Osteocyte (in vitro differentiated cells): ENCODE data around the gene GALNS. TPM values are rescaled to one million over a fixed set of nuclear protein-coding genes. Genes with fewer than 3 reads are reported as not detected.

Experiments used
- DNase-seq: peaks from one replicate; pipeline ENCODE4 v3.0.0; 2021; ENCODE audit warnings: mixed read lengths; ENCODE audit not compliant: unreplicated experiment; ENCODE audit errors: extremely low spot score
- H3K27ac Mint-ChIP-seq: one replicate; pipeline ENCODE4 v1.8.0; 2021; ENCODE audit warnings: mild to moderate bottlenecking, mixed read lengths; ENCODE audit not compliant: unreplicated experiment
- H3K27me3 Mint-ChIP-seq: one replicate; pipeline ENCODE4 v1.8.0; 2021; ENCODE audit warnings: mixed read lengths; ENCODE audit not compliant: unreplicated experiment
- H3K36me3 Mint-ChIP-seq: one replicate; pipeline ENCODE4 v1.8.0; 2021; ENCODE audit warnings: mixed read lengths; ENCODE audit not compliant: unreplicated experiment
- H3K4me1 Mint-ChIP-seq: one replicate; pipeline ENCODE4 v1.8.0; 2021; ENCODE audit warnings: mixed read lengths; ENCODE audit not compliant: unreplicated experiment
- H3K4me3 Mint-ChIP-seq: one replicate; pipeline ENCODE4 v1.8.0; 2021; ENCODE audit warnings: mild to moderate bottlenecking, moderate library complexity, mixed read lengths; ENCODE audit not compliant: unreplicated experiment
- H3K9me3 Mint-ChIP-seq: one replicate; pipeline ENCODE4 v1.8.0; 2021; ENCODE audit warnings: mixed read lengths; ENCODE audit not compliant: unreplicated experiment
- CTCF ChIP-seq: fragments of 200-600 bp; sonication (generic); IDR thresholded peaks from 2 replicates; pipeline ENCODE4 v1.5.0; 2021; ENCODE audit warnings: antibody characterized with exemption, mild to moderate bottlenecking, moderate library complexity
- total RNA-seq: library from RNA; stranded (reverse); gene quantifications from 2 replicates; pipeline ENCODE4 v1.2.1, GENCODE V29; 2021

The GALNS gene
- total RNA-seq, 1 donor from 2014 or later: 47.0 TPM

DNA sequence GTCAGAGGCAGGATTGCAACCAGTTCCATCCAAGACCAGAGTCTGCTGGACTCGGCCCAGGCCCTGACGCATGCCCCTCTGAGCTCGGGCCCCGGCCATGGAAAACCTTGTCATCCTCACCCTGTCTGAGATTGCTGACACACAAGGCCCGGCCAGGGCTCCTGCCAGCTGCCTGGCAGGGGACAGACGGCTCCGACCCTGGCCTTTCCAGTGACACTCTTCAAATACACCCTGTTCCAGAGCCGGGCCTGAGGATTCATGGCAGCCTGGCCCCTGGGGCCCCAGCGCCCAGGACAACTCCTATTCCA, 12.9 kb upstream of the GALNS start:
- no peak overlapping the region for H3K27ac Mint-ChIP-seq
- no peak for DNase-seq
- H3K9me3 Mint-ChIP-seq: no peaks in the 10 kb centered on the region
- H3K4me3 Mint-ChIP-seq: no peak overlapping the region
- no peak for TF ChIP-seq CTCF
- H3K4me1 Mint-ChIP-seq: no peaks in the 10 kb centered on the region
- peaks cover 12% of the 10 kb centered on the region for H3K27me3 Mint-ChIP-seq
- no peaks in the 10 kb centered on the region for H3K36me3 Mint-ChIP-seq

DNA sequence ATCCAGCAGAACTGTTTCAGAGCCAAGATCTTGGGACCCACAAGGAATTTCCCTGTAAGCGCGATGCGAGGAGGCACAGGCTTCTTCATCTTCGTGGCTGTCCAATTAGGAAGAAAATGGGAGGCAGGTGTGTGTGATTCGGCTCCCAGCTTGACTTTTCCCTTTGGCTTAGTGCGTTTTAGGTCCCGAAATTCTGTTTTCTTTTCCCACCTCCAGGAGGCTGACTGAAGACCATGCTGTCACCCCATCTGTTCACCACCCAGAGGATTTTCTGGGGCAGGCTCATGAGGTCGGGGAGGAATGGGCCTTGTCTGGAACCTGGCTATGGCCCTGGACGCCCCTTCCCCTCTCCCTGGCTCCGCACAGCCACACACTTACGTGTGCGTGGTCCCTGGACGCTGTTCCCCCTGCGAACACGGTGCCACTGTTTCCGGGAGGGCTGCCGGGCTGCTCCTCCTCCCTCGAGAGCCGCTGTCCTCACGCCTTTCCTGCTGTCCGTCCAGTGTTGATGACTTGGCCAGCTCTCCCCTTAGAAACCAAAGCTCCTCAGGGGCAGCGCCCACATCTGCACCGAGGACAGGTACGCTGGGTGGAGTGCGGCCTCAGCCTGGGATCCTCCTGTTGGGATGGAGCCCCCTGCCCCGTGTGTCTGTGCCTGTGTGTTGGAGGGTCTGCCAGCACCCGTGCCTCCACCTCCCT, 12.4 kb upstream of the GALNS start:
- no peak for DNase-seq
- no peak for TF ChIP-seq CTCF
- no peaks in the 10 kb centered on the region for H3K9me3 Mint-ChIP-seq
- no peaks in the 10 kb centered on the region for H3K4me1 Mint-ChIP-seq
- H3K4me3 Mint-ChIP-seq: no peak overlapping the region
- H3K36me3 Mint-ChIP-seq: no peaks in the 10 kb centered on the region
- no peak overlapping the region for H3K27ac Mint-ChIP-seq
- peaks cover 12% of the 10 kb centered on the region for H3K27me3 Mint-ChIP-seq

DNA sequence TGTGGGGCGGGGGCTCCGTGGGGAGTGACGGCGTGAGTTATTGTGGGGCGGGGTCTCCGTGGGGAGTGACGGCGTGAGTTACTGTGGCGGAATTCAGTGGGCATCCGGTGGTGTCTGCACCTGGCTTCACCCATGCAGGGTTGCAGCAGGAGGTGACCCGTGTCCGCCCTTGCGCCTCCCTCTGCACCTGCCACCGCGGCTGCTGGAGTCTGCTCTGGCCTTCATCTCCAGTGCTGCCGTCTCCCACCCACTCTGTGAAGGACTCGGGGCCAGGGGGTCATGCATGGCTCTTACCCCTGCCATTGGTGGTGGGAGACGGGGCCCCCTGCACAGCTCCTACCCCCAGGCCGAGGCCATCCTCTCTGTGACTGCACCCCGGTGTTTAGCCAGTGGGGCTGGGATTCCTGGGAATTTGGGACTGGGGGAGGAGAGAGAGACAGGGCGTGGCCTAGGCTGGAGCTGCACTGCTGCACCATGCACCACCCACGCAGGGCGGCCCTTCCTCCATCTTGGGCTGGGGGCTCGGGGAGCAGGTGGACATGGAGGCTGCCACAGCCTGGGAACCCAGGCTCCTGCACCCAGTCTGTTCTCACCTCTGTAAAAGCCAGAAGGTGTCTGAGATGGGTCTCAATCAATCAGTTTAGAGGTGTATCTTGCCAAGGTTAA, 11.0 kb upstream of the GALNS start:
- H3K4me3 Mint-ChIP-seq: no peak overlapping the region
- DNase-seq: no peak
- H3K27me3 Mint-ChIP-seq: peaks cover 12% of the 10 kb centered on the region
- H3K27ac Mint-ChIP-seq: no peak overlapping the region
- no peaks in the 10 kb centered on the region for H3K4me1 Mint-ChIP-seq
- H3K9me3 Mint-ChIP-seq: no peaks in the 10 kb centered on the region
- H3K36me3 Mint-ChIP-seq: peaks cover under 1% of the 10 kb centered on the region
- no peak for TF ChIP-seq CTCF

DNA sequence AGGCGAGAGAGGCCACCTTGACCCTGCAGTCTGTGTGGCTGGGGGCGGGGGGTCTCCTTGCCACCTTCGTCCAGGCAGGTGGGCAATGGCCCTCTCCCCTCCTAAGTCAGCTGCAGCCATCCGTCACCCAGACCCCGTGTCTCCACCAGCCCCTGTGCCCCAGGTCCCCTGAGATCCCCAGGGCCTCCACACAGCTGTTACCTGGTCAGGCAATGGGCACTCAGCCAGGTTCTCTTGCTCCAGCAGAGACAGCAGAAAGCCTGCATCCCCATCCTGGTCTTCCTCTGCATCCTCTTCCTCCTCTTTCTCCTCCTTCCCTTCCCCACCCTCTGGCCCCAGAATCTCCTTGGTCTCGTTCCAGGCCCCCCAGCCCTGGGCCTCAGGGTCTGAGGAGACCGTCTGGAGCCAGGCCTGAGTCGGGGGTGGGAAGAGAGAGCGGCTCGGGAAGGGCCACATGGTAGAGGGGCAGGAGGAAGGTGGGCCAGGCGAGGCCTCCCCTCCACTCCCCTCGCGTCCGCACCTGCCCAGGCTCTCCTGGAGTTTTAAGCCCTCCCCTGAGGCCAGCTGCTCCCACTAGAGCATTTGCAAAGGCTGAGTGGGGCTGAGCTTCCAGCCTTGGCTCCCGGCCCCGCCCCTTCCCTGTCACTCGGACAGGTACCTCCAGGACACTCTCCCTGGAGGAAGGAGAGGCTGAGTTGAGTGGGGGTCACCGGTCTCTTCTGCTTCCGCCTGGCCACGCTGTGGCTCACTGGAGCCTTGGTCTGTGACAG, 9.6 kb upstream of the GALNS start, which contains the start of gene PABPN1L:
TSS of gene PABPN1L (minus strand) at position 510 of the 770 bp plus-strand sequence. CDS start at position 456, 54 bp downstream.
- peaks cover 5% of the 10 kb centered on the region for H3K36me3 Mint-ChIP-seq
- no peaks in the 10 kb centered on the region for H3K4me1 Mint-ChIP-seq

More for the DNA sequence above, 9.6 kb upstream of the GALNS start, which contains the start of gene PABPN1L:
- Mint-ChIP-seq H3K27ac (no peak within 1 kb of the TSS), H3K27me3 (peaks cover 12% of the 10 kb centered on the region), H3K4me3 (no peak within 1 kb of the TSS), H3K9me3 (no peaks in the 10 kb centered on the region)
- no peak for TF ChIP-seq CTCF
- no peak for DNase-seq
